ENCODE data around the gene DYNC1I1.

- TF ChIP-seq, protein P1, sequence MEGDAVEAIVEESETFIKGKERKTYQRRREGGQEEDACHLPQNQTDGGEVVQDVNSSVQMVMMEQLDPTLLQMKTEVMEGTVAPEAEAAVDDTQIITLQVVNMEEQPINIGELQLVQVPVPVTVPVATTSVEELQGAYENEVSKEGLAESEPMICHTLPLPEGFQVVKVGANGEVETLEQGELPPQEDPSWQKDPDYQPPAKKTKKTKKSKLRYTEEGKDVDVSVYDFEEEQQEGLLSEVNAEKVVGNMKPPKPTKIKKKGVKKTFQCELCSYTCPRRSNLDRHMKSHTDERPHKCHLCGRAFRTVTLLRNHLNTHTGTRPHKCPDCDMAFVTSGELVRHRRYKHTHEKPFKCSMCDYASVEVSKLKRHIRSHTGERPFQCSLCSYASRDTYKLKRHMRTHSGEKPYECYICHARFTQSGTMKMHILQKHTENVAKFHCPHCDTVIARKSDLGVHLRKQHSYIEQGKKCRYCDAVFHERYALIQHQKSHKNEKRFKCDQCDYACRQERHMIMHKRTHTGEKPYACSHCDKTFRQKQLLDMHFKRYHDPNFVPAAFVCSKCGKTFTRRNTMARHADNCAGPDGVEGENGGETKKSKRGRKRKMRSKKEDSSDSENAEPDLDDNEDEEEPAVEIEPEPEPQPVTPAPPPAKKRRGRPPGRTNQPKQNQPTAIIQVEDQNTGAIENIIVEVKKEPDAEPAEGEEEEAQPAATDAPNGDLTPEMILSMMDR (IDR thresholded peaks at IDR 0.05 in 4 of 5, conservative IDR thresholded peaks at IDR 0.05 in 1 of 5) = no peak
- TF ChIP-seq POLR2A (IDR thresholded peaks at IDR 0.05) = no peak
These were observed 74.7 kb downstream of the DYNC1I1 start for GRCh38 chr7:95847061-95847460.

Measured in gastrocnemius medialis (tissue), 4 donors.